ENCODE data around the gene RAPGEF6.
"Not testable (repeated sequence)": the region's sequence is repeated elsewhere in the genome, so short reads cannot be mapped to it uniquely, and the experiment has no call there.

The RAPGEF6 gene

DNA sequence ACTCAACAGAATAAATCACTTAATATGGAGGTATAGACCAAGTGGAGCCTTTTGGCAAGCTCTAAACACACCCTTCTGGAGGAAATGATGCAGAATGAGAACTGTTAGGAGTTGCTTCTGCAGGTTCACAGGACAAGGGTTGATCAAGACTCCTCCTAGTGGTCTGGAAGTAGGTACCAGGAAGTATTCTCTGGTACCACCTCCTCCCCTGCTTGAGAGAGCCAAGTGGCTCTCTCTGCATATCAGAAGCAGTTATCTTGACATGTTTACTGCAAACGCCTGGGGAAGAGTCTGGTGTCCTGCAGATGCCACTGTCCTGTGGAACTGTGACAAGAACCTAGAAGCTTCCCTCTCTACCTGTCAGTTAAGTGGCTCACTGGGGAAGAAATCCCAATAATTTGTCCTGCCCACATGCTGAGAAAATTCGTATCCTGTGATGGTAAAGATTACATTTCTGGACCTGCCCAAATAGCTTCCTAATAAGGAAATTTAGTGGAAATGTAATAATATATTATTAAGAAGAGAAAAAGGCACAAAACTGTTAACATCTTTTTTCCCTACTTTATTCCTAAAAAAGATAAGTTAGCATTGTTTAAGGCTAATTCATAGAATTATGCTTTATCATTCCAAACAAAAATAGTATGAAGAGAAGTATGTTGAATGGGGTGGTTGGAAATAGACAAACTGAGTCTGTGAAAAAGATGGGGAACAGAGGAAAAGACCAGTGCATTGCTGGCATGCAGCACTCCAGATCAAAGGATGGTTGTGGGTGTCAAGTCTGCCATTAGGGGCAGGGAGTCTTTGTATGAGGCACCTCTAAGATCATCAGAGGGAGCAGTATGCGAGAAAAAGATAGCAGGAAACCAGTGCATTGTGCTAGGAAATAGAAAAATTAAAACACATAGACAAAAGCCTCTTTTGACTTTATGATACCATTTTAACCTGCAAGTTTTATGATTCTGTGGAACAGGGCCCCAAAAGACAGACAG lies 252.3 kb downstream of the RAPGEF6 start:
- peak; percentile 64 for DNase-seq

DNA sequence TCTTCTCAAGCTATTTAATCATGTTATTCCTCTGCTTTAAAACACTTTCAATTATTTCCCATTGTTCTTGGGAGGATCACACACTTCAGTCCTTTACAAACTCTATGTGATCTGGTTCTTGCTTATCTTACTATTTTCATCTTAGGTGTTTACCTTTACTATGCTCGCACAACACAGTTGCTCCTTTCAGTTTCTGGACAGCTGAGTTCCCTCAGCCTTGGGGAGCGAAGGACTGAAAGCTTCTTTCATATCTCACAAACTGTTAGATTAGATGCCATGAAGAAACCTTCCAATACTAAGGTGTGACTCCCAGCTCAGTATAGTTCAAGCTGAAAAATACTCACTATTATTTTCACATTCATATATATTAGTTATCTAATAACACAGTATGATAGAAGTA lies 253.3 kb downstream of the RAPGEF6 start:
- DNase-seq = no peak

DNA sequence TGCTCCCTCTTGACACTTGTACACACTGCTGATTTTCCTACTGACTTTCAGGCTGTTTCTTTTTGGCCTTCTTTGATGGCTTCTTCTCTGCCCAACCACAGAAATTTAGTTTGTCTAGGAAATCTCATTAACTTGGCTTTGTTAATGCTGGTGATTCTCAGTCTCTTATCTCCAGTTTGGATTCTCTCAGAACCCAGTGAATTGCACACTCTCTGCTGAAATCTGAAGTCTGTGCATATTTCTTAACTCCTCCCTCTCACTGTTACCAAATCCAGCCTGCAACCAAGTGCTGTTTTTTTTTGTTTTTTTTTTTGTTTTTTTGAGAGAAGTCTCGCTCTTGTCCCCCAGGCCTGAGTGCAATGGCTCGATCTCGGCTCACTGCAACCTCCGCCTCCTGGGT lies 254.0 kb downstream of the RAPGEF6 start:
- peak; percentile 63 for DNase-seq

DNA sequence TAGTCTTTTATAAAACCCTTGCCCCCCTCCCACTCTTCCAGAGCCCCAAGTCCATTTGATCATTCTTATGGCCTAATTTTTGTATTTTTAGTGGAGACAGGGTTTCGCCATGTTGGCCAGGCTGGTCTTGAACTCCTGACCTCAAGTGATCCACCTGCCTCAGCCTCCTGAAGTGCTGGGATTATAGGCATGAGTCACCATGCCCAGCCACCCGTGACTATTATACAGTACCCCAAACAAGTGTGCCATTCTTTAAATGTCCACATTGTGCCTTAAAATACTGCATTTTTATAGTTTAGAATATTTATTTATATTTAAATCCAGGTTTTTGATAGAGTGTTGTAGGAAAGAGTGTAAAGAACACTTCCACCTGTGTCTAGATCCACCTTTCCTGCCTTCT lies 254.8 kb downstream of the RAPGEF6 start:
- not testable (repeated sequence) for DNase-seq

DNA sequence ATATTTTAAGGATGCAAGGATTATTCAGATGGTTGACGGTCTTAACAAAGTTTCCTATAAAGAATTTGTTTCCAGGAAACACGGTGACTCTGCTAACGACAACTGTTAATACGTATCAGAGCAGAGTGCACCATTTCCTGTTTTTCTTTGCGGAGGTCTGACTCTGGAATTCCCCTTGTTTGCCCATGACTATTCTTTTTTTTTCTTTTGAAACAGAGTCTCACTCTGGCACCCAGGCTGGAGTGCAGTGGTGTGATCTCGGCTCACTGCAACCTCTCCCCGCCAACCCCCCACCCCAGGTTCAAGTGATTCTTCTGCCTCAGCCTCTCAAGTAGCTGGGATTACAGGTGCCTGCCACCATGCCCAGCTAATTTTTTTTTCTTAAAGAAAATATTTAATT lies 255.3 kb downstream of the RAPGEF6 start:
- peak; percentile 93 for DNase-seq

DNA sequence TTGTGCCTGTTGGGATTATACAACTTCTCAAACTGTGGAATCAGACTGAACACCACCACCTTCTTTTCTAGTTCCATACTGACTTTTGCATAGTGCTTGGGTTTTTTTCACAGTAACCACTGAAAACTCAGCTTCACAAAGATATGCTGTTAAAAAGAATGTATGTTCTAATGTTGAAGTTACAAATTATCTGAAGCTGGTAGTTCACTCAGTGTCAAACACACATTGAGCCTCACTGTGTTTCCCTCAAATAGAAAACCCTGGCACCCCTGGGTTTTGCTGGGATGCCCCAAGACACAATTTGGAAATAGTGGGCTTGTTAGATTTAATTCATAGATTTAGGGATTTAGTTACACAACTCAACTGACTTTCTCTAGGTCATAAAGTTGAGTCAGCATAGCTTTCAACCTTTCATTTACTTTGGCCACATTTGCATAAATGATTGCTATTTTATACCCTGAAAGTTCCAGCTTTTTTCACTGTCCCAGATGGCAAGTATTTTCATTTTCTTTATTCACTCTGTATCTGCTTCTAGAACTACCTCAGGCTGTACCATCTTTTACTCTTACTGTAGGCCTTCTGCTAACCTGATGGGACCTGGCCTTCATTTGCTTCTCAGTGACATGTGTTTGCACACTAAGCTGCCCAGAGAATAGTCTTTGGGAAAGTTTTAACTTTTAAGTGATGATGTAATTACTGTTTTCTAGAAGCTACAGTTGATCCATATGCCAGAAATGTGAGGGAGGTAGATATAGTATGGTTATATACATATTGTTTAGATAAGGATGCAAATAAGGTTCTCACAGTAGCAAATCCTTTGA lies 256.1 kb downstream of the RAPGEF6 start:
- peak; percentile 58 for DNase-seq

DNA sequence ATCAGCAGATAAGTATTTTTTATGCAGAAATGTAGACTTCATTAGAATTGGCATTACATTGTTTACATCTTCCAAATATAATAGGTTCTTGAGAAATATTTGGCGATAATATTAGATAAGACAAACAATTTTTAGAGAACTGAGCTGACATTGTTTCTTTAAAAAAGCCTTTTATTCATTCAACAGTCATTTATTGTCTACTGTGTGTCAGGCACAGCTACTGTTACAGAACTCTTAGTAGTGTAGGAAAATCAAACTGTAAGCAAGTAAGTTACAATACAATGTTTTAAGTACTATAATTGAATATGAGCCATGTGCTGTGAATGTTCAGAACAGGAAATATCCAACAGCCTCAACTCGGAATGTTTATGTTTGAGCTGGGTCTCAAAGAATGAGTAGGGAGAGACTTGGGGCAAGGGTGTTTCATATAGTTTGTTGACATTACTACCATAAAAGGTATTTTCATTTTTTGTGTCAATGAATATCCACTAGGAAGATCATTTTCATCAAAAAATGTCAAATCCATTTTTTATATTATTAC lies 257.2 kb downstream of the RAPGEF6 start:
- DNase-seq = no peak

DNA sequence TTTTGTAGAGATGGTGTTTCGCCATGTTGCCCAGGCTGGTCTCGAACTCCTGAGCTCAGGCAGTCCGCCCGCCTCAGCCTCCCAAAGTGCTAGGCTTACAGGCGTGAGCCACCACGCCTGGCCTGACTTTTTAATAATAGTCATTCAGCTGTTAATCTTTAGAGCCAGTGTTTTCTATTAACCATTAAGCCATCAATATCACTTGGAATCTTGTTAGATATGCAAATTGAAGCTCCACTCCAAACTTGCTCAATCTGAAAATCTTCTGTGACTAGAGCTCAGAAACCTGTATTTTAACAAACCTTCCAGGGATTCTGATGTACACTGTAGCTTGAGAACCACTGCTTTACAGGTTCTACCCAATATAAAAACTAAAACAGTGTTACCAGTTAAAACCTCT lies 257.7 kb downstream of the RAPGEF6 start:
- no peak for DNase-seq

DNA sequence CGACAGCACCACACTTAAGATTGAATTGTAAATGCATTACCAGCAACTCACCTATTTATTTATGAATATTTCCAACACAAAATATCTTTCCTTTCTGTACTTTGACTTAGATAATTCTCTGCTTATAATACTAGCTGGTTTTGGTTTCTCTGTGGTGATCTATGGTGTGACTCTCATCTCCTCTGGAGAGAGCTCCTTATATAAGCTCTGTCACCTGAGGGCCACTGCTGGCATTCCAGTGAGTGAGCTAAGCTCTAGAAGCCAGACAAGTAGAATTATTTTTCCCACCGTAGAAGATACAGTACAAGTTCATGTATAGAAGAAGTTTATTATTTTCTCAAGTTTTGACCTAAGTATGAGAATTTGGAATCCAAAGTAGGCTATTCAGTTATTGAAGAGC lies 259.7 kb downstream of the RAPGEF6 start:
- no peak for DNase-seq
